ENCODE results near the gene GPR3. TPM values are rescaled to one million over a fixed set of nuclear protein-coding genes. Genes with fewer than 3 reads are reported as not detected.

GPR3 gene
- total RNA-seq = 0.09 and 0.16 TPM in 2 replicates

GRCh38 chr1:27392096-27392777 is at the start of gene GPR3:
Gene GPR3, plus strand, starts transcription at chr1:27392622. Its CDS starts 1,177 bp downstream, at chr1:27393799.

GRCh38 chr1:27366411-27367159 is 25.8 kb upstream of the GPR3 start, which contains the start of gene MAP3K6:
Gene MAP3K6, minus strand, starts transcription at chr1:27366961. Its CDS starts 364 bp downstream, at chr1:27366597.

GRCh38 chr1:27374362-27375086 is 17.9 kb upstream of the GPR3 start, which contains the start of gene FCN3:
Gene FCN3, minus strand, starts transcription at chr1:27374824. Its CDS starts 6 bp downstream, at chr1:27374818.

GRCh38 chr1:27383039-27383605 is 9.3 kb upstream of the GPR3 start, which contains the start of gene CD164L2:
Gene CD164L2, minus strand, starts transcription at chr1:27383333. Its CDS starts 94 bp downstream, at chr1:27383239.

Other genes starting within 250 kb of the GPR3 start
- gene SLC9A1, start 237.5 kb upstream of the GPR3 start, total RNA-seq = 4.4 and 4.6 TPM in 2 replicates
- gene WDTC1, start 158.0 kb upstream of the GPR3 start, total RNA-seq = 16.7 and 18.8 TPM in 2 replicates
- gene TMEM222, start 70.5 kb upstream of the GPR3 start, total RNA-seq = 22.3 and 23.3 TPM in 2 replicates
- gene SYTL1, start 50.6 kb upstream of the GPR3 start, total RNA-seq = 0.32 TPM in 1 of 2 replicates, not detected in the other
- gene MAP3K6, start 25.7 kb upstream of the GPR3 start, total RNA-seq = 15.0 and 15.8 TPM in 2 replicates
- not detected in 2 replicates for gene FCN3, start 17.8 kb upstream of the GPR3 start, total RNA-seq
- gene CD164L2, start 9.3 kb upstream of the GPR3 start, total RNA-seq = not detected in 2 replicates
- gene WASF2, start 97.5 kb downstream of the GPR3 start, total RNA-seq = 15.8 and 19.2 TPM in 2 replicates
- 5.2 and 6.7 TPM in 2 replicates for gene AHDC1, start 211.5 kb downstream of the GPR3 start, total RNA-seq
- 0.09 and 0.16 TPM in 2 replicates for gene FGR, start 242.6 kb downstream of the GPR3 start, total RNA-seq

Measured in bronchial smooth muscle cell (primary cell).